GM21528 (cell line): ENCODE measurements around the gene LTO1.

Experiments
- ATAC-seq: cut with Tn5 transposase; IDR thresholded peaks from one replicate; pipeline ENCODE4 v1.9.1; 2021; ENCODE audit warnings: mild to moderate bottlenecking, moderate library complexity; ENCODE audit not compliant: unreplicated experiment, low FRiP score

LTO1 gene

GRCh38 chr11:69660001-69660500 is 15.1 kb downstream of the LTO1 start:
- no peak for ATAC-seq

DNA sequence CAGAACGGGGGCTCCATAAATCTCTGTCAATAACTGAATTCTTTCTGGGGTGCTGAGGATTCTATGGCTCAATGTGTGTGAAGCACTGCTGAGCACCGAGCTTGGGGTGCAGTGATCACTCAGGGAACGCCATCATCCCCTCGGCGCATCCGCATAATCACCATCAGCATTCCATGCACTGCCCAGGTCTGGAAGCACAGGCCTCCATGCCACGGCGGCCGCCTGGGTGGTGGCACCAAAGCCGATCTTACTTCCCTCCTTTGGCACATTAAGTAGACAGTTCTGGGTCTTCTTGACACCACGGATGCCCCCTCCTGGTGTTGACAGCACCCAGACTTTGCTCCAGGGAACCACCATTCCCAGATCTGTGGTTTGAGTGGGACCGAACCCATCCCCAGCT is 15.6 kb downstream of the LTO1 start:
- ATAC-seq, result no peak

DNA sequence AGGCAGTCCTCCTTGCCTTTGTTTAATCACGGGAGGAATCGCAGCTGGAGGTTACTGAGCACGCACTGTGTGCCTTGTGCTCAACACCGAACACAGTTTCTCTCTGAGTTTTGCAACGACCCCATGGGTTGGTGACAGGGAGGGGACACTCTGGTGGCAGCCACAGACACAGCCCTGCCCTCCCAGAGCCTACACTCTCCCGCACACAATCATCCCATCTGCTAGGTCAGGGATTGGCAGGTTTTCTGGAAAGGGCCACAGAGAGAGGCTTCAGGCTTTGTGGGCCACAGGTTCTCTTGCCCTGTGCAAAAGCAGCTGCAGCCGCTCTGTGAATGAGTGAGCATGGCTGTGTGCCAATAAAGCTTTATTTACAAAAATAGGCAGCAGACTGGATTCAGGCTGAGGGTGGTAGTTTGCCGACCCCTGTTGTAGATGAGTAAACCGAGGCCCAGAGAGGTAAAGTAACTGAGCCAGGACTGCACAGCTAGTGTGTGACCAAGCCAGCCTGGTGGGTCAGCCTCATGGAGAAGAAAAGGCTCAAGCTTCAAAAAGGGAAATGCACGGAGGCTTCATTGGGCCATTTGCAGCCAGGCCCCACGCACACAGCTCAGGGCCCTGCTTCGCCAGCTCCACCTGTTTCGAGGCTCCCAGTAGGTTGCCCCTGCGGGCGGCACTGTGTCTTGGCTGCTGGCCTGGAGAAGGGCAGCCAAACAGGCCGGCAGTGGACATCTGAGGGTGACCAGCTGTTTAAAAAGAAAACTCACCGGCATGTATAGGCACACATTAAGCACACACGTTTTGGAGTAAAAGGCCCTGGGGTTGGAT is 16.3 kb downstream of the LTO1 start:
- ATAC-seq, result no peak

DNA sequence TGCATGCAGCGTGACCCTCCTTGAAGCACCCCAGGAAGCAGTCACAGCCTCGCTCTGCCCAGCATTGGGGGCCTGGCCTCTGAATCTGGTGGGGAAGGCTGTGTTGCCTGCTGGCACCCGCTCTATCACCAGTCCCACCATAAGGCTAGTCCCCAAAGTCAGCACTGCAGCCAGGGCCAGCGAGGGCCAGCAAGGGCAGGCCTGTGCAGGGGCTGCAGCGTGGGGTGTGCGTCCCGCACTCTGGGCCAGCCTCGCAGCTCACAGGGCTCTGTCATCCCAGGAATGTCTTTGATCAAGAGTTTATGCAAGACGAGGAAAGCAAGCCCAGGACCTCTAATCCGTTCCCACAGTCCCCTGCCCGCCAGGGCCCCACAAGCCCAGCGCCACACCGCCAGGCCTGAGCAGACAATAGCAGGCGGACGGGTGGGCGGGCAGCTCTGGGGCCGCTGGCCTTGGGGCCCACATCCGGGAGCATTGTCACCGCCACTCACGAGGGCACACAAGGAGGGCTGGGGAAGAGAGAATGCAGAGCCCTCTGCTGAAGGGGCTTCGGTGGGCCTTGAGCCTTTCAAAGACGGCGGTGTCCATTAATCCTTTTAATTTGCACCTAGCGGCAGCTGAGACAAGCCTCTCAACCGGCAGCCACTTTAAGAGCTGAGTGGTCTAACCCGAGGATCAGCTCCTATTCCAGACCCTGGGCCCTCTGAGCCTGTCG is 17.1 kb downstream of the LTO1 start:
- ATAC-seq, result no peak

DNA sequence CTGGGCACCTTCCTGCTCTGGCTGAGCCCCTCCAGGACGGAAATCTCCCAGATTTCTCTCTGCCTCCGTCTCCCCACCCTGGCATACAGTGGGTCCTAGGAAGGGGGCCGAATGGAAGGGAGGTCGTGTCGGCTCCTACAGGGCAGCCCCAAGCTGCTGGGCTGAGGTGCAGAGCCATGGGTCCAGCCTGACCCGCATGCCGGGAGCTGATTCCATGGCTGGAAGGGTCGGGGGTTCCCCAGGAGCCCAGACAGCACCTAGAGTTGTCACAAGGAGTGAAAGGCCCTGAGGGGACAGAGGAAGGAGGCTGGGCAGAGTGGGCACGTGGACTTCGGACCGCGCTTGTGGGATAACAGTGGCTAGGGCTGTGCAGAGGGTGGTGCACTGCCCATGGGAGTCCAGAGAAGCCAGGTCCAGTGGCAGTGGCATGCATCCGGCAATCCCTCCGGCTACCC is 17.7 kb downstream of the LTO1 start:
- no peak for ATAC-seq

GRCh38 chr11:69656536-69657455 is 18.4 kb downstream of the LTO1 start:
- no peak for ATAC-seq

- ATAC-seq, result no peak
These were observed 19.4 kb downstream of the LTO1 start for GRCh38 chr11:69655479-69656428.

DNA sequence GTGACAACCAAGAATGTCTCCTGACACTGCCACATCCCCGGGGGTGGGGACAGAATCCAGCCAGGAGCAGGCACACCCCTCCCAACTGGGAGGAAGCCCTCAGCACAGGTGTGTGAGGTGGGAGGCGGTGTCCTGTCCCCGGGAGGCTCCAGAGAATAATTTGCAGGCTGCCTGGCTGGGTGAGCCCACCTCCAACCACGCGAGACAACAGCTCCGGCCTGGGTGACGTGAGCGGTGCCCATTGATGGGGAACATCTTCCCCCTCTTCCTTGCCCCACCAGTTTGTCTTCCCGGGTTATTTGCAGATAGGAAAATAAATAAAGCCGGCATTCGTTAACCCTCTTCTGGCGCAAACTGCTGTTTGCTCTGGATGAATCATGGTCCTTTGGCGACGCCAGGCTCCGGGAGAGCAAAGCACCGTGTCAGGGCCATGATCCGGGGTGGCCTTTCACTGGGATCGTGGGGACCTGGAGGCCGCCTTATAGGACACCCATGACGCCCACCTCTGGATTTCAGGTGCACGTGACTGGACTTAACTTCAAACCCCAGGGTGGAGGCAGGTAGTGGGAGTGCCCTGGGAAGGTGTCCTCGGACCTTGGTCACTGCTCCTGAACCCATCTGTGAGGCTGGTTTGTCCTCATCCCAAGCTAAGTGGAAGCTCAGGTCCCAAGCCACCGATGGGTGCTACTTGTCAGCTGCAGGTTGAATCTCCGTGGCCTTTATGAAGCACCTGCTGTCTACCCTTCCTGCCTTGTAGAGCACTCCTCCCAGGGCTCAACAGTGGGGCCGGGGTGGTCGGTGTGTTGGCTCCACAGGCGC is 20.3 kb downstream of the LTO1 start:
- ATAC-seq, result no peak

DNA sequence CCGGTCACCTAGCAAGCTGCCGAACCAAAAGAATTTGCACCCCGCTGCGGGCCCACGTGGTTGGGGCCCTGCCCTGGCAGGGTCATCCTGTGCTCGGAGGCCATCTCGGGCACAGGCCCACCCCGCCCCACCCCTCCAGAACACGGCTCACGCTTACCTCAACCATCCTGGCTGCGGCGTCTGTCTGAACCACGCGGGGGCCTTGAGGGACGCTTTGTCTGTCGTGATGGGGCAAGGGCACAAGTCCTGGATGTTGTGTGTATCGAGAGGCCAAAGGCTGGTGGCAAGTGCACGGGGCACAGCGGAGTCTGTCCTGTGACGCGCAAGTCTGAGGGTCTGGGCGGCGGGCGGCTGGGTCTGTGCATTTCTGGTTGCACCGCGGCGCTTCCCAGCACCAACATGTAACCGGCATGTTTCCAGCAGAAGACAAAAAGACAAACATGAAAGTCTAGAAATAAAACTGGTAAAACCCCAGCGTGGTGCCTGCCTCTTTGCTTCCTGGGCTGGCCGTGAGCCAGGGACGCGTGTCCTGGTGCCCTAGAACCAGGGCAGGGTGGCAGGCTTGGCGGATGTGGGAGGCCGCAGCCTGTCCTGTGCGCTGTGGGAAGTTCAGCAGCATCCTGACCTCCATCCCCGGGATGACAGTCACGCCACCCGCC is 21.0 kb downstream of the LTO1 start:
- no peak for ATAC-seq

- no peak for ATAC-seq
These were observed 21.7 kb downstream of the LTO1 start for GRCh38 chr11:69653406-69653960.

DNA sequence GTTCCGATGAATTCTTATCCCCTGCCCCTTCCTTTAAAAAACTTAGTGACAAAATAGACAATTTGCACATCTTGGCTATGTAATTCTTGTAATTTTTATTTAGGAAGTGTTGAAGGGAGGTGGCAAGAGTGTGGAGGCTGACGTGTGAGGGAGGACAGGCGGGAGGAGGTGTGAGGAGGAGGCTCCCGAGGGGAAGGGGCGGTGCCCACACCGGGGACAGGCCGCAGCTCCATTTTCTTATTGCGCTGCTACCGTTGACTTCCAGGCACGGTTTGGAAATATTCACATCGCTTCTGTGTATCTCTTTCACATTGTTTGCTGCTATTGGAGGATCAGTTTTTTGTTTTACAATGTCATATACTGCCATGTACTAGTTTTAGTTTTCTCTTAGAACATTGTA is 22.2 kb downstream of the LTO1 start:
- no peak for ATAC-seq

DNA sequence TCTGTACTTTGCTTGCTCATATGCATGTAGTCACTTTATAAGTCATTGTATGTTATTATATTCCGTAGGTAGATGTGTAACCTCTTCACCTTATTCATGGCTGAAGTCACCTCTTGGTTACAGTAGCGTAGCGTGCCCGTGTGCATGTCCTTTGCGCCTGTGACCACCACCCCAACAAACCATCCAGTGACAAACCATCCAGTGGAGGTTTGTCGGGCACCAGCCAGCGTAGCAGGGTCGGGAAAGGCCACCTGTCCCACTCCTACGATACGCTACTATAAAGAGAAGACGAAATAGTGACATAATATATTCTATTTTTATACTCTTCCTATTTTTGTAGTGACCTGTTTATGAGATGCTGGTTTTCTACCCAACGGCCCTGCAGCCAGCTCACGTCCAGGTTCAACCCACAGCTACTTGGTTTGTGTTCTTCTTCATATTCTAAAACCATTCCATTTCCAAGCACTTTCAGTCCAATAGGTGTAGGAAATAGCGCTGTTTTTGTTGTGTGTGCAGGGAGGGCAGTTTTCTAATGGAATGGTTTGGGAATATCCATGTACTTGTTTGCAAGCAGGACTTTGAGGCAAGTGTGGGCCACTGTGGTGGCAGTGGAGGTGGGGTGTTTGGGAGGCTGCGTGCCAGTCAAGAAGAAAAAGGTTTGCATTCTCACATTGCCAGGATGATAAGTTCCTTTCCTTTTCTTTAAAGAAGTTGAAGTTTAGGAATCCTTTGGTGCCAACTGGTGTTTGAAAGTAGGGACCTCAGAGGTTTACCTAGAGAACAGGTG is 23.1 kb downstream of the LTO1 start:
- no peak for ATAC-seq

DNA sequence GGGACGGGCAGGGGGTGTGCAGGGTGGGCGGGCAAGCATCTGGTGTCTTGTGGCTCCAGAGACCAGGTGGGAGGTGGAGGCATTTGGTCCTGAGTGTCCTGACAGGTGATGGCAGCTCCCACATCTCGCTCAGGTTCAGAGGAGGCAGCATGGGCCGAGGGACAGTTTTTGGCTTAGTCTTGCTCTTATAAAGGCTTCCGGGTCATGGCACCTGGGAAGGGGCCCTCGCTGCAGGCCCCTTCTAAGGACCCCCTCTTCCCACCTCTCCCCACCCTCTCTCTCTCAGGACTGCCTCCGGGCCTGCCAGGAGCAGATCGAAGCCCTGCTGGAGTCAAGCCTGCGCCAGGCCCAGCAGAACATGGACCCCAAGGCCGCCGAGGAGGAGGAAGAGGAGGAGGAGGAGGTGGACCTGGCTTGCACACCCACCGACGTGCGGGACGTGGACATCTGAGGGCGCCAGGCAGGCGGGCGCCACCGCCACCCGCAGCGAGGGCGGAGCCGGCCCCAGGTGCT is 24.3 kb downstream of the LTO1 start:
- ATAC-seq, result no peak

DNA sequence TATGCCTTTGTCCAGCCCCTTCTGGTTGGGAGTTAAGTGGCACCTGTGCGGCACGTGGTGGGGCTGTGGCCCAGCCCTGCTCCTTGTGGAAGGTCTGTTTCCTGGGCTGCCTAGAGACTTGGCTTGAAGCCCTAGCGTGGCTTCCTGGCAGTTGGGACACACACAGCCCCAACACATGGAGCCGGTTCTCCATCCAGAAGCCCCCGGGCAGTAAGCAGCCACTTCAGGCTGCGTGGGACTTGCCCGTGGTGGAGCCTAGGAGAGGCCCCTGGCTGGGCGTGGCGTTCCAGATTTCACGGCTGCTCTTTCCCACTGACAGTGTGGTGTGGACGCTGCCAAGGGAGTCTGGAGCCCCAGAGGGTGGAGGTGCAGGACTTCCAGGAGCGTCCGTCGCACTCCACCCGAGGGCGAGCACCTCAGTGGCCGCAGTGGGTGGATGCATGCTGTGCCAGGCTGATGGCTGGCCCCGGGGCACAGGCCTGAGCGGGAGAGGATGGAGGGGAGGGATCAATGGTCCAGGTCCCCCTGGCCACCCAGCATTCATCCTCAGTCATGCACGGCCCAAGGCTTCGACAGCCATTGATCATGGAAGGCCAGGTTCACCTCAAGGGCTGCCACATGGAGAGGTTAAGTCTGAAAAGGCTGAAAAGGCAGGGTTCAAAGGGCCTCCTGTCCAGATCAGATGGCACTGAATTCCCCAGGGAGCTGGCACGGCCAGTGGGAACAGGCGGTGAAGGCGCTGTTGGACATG is 24.9 kb downstream of the LTO1 start:
- no peak for ATAC-seq

GRCh38 chr11:69649576-69649900 is 25.6 kb downstream of the LTO1 start:
- no peak for ATAC-seq
